PFSK-1 (cell line): ENCODE data around the gene ABCC12.

Experiments
- FOXP2 ChIP-seq: optimal IDR thresholded peaks from 2 replicates; pipeline ENCODE3; 2011; ENCODE audit warnings: borderline replicate concordance, control low read depth, inconsistent platforms; ENCODE audit not compliant: insufficient read depth; ENCODE audit errors: extremely low read length, extremely low read depth
- POLR2AphosphoS5 ChIP-seq: IDR thresholded peaks from 2 replicates; pipeline ENCODE4 v1.6.1; 2012; ENCODE audit warnings: low read depth, mild to moderate bottlenecking, control low read depth, low read length, moderate library complexity
- REST ChIP-seq, 2 experiments: IDR thresholded peaks; 2 replicates each; pipeline versions ENCODE4 v1.6.1 to v1.8.0; 2011 to 2012; ENCODE audit warnings: low read depth in 2 of 2, low read length in 2 of 2, control low read depth in 1 of 2, inconsistent platforms in 1 of 2, mild to moderate bottlenecking in 1 of 2, moderate library complexity in 1 of 2; ENCODE audit not compliant: insufficient read depth in 1 of 2
- SIN3A ChIP-seq: IDR thresholded peaks from 2 replicates; pipeline ENCODE4 v1.6.1; 2012; ENCODE audit warnings: mild to moderate bottlenecking, low read length, moderate library complexity, borderline replicate concordance; ENCODE audit not compliant: insufficient read depth
- TAF1 ChIP-seq: IDR thresholded peaks from 2 replicates; pipeline ENCODE4 v1.6.1; 2012; ENCODE audit warnings: low read length, control low read depth, borderline replicate concordance; ENCODE audit not compliant: insufficient read depth

ABCC12 gene

GRCh38 chr16:48197294-48197693 is 41.5 kb upstream of the ABCC12 start:
- TF ChIP-seq FOXP2, result no peak
- no peak for TF ChIP-seq TAF1
- TF ChIP-seq SIN3A, result no peak
- TF ChIP-seq REST (IDR thresholded peaks at IDR 0.05; ENCODE audit: insufficient read depth in 1 of 2, low read depth in 2 of 2, low read length in 2 of 2), result no peak
- no peak for TF ChIP-seq POLR2AphosphoS5

GRCh38 chr16:48194828-48195556 is 39.2 kb upstream of the ABCC12 start:
- TF ChIP-seq TAF1 (no peak), SIN3A (no peak), POLR2AphosphoS5 (no peak), FOXP2 (no peak), REST (IDR thresholded peaks at IDR 0.05; ENCODE audit: insufficient read depth in 1 of 2, low read depth in 2 of 2, low read length in 2 of 2) (no peak)

GRCh38 chr16:48193846-48194245 is 38.1 kb upstream of the ABCC12 start:
- no peak for TF ChIP-seq REST (IDR thresholded peaks at IDR 0.05; ENCODE audit: insufficient read depth in 1 of 2, low read depth in 2 of 2, low read length in 2 of 2)
- TF ChIP-seq POLR2AphosphoS5, result no peak
- no peak for TF ChIP-seq TAF1
- TF ChIP-seq SIN3A, result no peak
- no peak for TF ChIP-seq FOXP2

GRCh38 chr16:48188449-48189102 is 32.8 kb upstream of the ABCC12 start:
- TF ChIP-seq SIN3A (no peak), REST (IDR thresholded peaks at IDR 0.05; ENCODE audit: insufficient read depth in 1 of 2, low read depth in 2 of 2, low read length in 2 of 2) (no peak)

- TF ChIP-seq SIN3A (no peak), REST (IDR thresholded peaks at IDR 0.05; ENCODE audit: insufficient read depth in 1 of 2, low read depth in 2 of 2, low read length in 2 of 2) (no peak), FOXP2 (no peak), POLR2AphosphoS5 (no peak), TAF1 (no peak)
Observed at GRCh38 chr16:48187779-48188178, 32.0 kb upstream of the ABCC12 start.
